ENCODE measurements around the gene BIN1.

BIN1 gene

GRCh38 chr2:127057371-127058245 is 49.3 kb downstream of the BIN1 start:
- DNase-seq (ENCODE audit: low spot score) = no peak

- DNase-seq (ENCODE audit: low spot score) = no peak
These were observed 50.2 kb downstream of the BIN1 start for GRCh38 chr2:127056631-127057370.

- no peak for DNase-seq (ENCODE audit: low spot score)
These were observed 50.9 kb downstream of the BIN1 start for GRCh38 chr2:127056086-127056485.

- DNase-seq (ENCODE audit: low spot score) = no peak
These were observed 51.2 kb downstream of the BIN1 start for GRCh38 chr2:127055786-127056076.

- no peak for DNase-seq (ENCODE audit: low spot score)
These were observed 51.8 kb downstream of the BIN1 start for GRCh38 chr2:127054996-127055785.

- DNase-seq (ENCODE audit: low spot score) = no peak
These were observed 52.4 kb downstream of the BIN1 start for GRCh38 chr2:127054604-127054930.

- DNase-seq (ENCODE audit: low spot score) = no peak
These were observed 53.0 kb downstream of the BIN1 start for GRCh38 chr2:127053731-127054603.

- DNase-seq (ENCODE audit: low spot score) = no peak
These were observed 53.9 kb downstream of the BIN1 start for GRCh38 chr2:127052771-127053691.

GRCh38 chr2:127052057-127052770 is 54.7 kb downstream of the BIN1 start:
- DNase-seq (ENCODE audit: low spot score) = no peak

GRCh38 chr2:127051116-127052056 is 55.6 kb downstream of the BIN1 start:
- DNase-seq (ENCODE audit: low spot score) = no peak

GRCh38 chr2:127050803-127051115 is 56.2 kb downstream of the BIN1 start:
- no peak for DNase-seq (ENCODE audit: low spot score)

- DNase-seq (ENCODE audit: low spot score) = peak; percentile 64
These were observed 56.8 kb downstream of the BIN1 start for GRCh38 chr2:127049927-127050802.

- no peak for DNase-seq (ENCODE audit: low spot score)
These were observed 57.7 kb downstream of the BIN1 start for GRCh38 chr2:127048969-127049897.

- DNase-seq (ENCODE audit: low spot score) = no peak
These were observed 58.4 kb downstream of the BIN1 start for GRCh38 chr2:127048618-127048935.

- DNase-seq (ENCODE audit: low spot score) = no peak
These were observed 59.0 kb downstream of the BIN1 start for GRCh38 chr2:127047716-127048617.

GRCh38 chr2:127047054-127047453 is 59.9 kb downstream of the BIN1 start:
- no peak for DNase-seq (ENCODE audit: low spot score)
